T-helper 17 cell (primary cell): ENCODE measurements around the gene MINDY3. TPM values are rescaled to one million over a fixed set of nuclear protein-coding genes. Genes with fewer than 3 reads are reported as not detected.
"Not testable (repeated sequence)": the region's sequence is repeated elsewhere in the genome, so short reads cannot be mapped to it uniquely, and the experiment has no call there.

Experiments used
- ATAC-seq: fragments of 150-1000 bp; cut with Tn5 transposase; 2 replicates; pipeline ENCODE4 v1.10.0; 2021; ENCODE audit warnings: mild to moderate bottlenecking, moderate library complexity
- DNase-seq, 3 donors: peaks; one replicate each; pipeline versions ENCODE4 v3.0.0 to v3.0.0-alpha.2; 2020 to 2021
- H3K9me3 ChIP-seq: one replicate; pipeline ENCODE4 v1.7.0; 2013; ENCODE audit warnings: low read length, mild to moderate bottlenecking; ENCODE audit not compliant: control insufficient read depth, poor library complexity, severe bottlenecking
- H3K27ac Mint-ChIP-seq: one replicate; pipeline ENCODE4 v1.8.0; 2022; ENCODE audit warnings: mild to moderate bottlenecking, moderate library complexity, mixed read lengths
- H3K27me3 Mint-ChIP-seq: one replicate; pipeline ENCODE4 v1.8.0; 2022; ENCODE audit warnings: mixed read lengths
- H3K36me3 Mint-ChIP-seq: one replicate; pipeline ENCODE4 v1.8.0; 2022; ENCODE audit warnings: low read depth, mixed read lengths
- H3K4me1 Mint-ChIP-seq: one replicate; pipeline ENCODE4 v1.8.0; 2022; ENCODE audit warnings: mild to moderate bottlenecking, mixed read lengths
- H3K4me3 Mint-ChIP-seq: one replicate; pipeline ENCODE4 v1.8.0; 2022; ENCODE audit warnings: mild to moderate bottlenecking, moderate library complexity, mixed read lengths
- total RNA-seq, 4 donors: library from RNA in 2 of 4; stranded (reverse) in 2 of 4; gene quantifications; one replicate each; pipeline ENCODE4 v1.2.3 and lab custom pipeline; 2022 to 2026

MINDY3 gene
- total RNA-seq, 2 donors from 2014 or later, result 22.2 to 34.1 TPM

GRCh38 chr10:15775513-15775912, 84.8 kb downstream of the MINDY3 start:
- no peaks in the 10 kb centered on the region for H3K4me1 Mint-ChIP-seq
- DNase-seq (no peak), ATAC-seq (no peak)
- H3K4me3 Mint-ChIP-seq, result no peak overlapping the region
- no peaks in the 10 kb centered on the region for H3K9me3 ChIP-seq
- no peaks in the 10 kb centered on the region for H3K27me3 Mint-ChIP-seq
- peaks cover 5% of the 10 kb centered on the region for H3K36me3 Mint-ChIP-seq
- H3K27ac Mint-ChIP-seq, result no peak overlapping the region

GRCh38 chr10:15774534-15774933, 85.8 kb downstream of the MINDY3 start:
- H3K27me3 Mint-ChIP-seq, H3K36me3 Mint-ChIP-seq, ATAC-seq, H3K9me3 ChIP-seq, H3K4me1 Mint-ChIP-seq, DNase-seq, H3K4me3 Mint-ChIP-seq, H3K27ac Mint-ChIP-seq: not testable (repeated sequence)

GRCh38 chr10:15764892-15765454, 95.3 kb downstream of the MINDY3 start:
- no peaks in the 10 kb centered on the region for H3K9me3 ChIP-seq
- DNase-seq, result no peak
- H3K27ac Mint-ChIP-seq, result no peak overlapping the region
- no peaks in the 10 kb centered on the region for H3K4me1 Mint-ChIP-seq
- ATAC-seq, result no peak
- no peaks in the 10 kb centered on the region for H3K27me3 Mint-ChIP-seq
- no peak overlapping the region for H3K4me3 Mint-ChIP-seq
- H3K36me3 Mint-ChIP-seq, result no peaks in the 10 kb centered on the region

- no peak for ATAC-seq
- Mint-ChIP-seq H3K4me3 (no peak overlapping the region), H3K4me1 (no peaks in the 10 kb centered on the region)
These were observed 97.3 kb downstream of the MINDY3 start for GRCh38 chr10:15763006-15763405.

GRCh38 chr10:15762239-15762638, 98.1 kb downstream of the MINDY3 start:
- H3K4me3 Mint-ChIP-seq, H3K36me3 Mint-ChIP-seq, H3K4me1 Mint-ChIP-seq, H3K9me3 ChIP-seq, ATAC-seq, H3K27me3 Mint-ChIP-seq, DNase-seq, H3K27ac Mint-ChIP-seq: not testable (repeated sequence)

More at GRCh38 chr10:15763006-15763405, 97.3 kb downstream of the MINDY3 start:
- Mint-ChIP-seq H3K27me3 (no peaks in the 10 kb centered on the region), H3K27ac (no peak overlapping the region), H3K36me3 (no peaks in the 10 kb centered on the region)
- DNase-seq, result no peak
- no peaks in the 10 kb centered on the region for H3K9me3 ChIP-seq

GRCh38 chr10:15761224-15761623, 99.1 kb downstream of the MINDY3 start:
- H3K27ac Mint-ChIP-seq, ATAC-seq, H3K9me3 ChIP-seq, H3K4me1 Mint-ChIP-seq, H3K4me3 Mint-ChIP-seq, DNase-seq, H3K27me3 Mint-ChIP-seq, H3K36me3 Mint-ChIP-seq: not testable (repeated sequence)

GRCh38 chr10:15760681-15761080, 99.6 kb downstream of the MINDY3 start:
- no peaks in the 10 kb centered on the region for H3K9me3 ChIP-seq
- Mint-ChIP-seq H3K4me3 (no peak overlapping the region), H3K4me1 (no peaks in the 10 kb centered on the region), H3K36me3 (no peaks in the 10 kb centered on the region), H3K27me3 (peaks cover 11% of the 10 kb centered on the region), H3K27ac (no peak overlapping the region)
- ATAC-seq (no peak), DNase-seq (no peak)

GRCh38 chr10:15759265-15759664, 101.0 kb downstream of the MINDY3 start:
- Mint-ChIP-seq H3K4me1 (no peaks in the 10 kb centered on the region), H3K36me3 (no peaks in the 10 kb centered on the region), H3K27ac (no peak overlapping the region), H3K4me3 (no peak overlapping the region), H3K27me3 (peaks cover 18% of the 10 kb centered on the region)
- H3K9me3 ChIP-seq, result no peaks in the 10 kb centered on the region
- ATAC-seq (no peak), DNase-seq (no peak)

GRCh38 chr10:15758618-15759017, 101.7 kb downstream of the MINDY3 start:
- ATAC-seq (no peak), DNase-seq (no peak)
- no peaks in the 10 kb centered on the region for H3K9me3 ChIP-seq
- H3K27ac Mint-ChIP-seq, result no peak overlapping the region
- no peaks in the 10 kb centered on the region for H3K36me3 Mint-ChIP-seq
- H3K4me3 Mint-ChIP-seq, result no peak overlapping the region
- peaks cover 25% of the 10 kb centered on the region for H3K27me3 Mint-ChIP-seq
- no peaks in the 10 kb centered on the region for H3K4me1 Mint-ChIP-seq

GRCh38 chr10:15754937-15755336, 105.4 kb downstream of the MINDY3 start:
- H3K27ac Mint-ChIP-seq, result no peak overlapping the region
- peaks cover 2% of the 10 kb centered on the region for H3K4me1 Mint-ChIP-seq
- no peak for ATAC-seq
- peaks cover 34% of the 10 kb centered on the region for H3K27me3 Mint-ChIP-seq
- no peaks in the 10 kb centered on the region for H3K9me3 ChIP-seq
- H3K36me3 Mint-ChIP-seq, result no peaks in the 10 kb centered on the region
- no peak for DNase-seq
- H3K4me3 Mint-ChIP-seq, result no peak overlapping the region

GRCh38 chr10:15751046-15751445, 109.3 kb downstream of the MINDY3 start:
- no peaks in the 10 kb centered on the region for H3K9me3 ChIP-seq
- ATAC-seq (no peak), DNase-seq (no peak)
- Mint-ChIP-seq H3K4me3 (no peak overlapping the region), H3K27ac (no peak overlapping the region), H3K27me3 (peaks cover 52% of the 10 kb centered on the region), H3K4me1 (peaks cover 2% of the 10 kb centered on the region), H3K36me3 (no peaks in the 10 kb centered on the region)

- Mint-ChIP-seq H3K4me1 (peaks cover 2% of the 10 kb centered on the region), H3K36me3 (no peaks in the 10 kb centered on the region), H3K27me3 (peaks cover 40% of the 10 kb centered on the region), H3K4me3 (no peak overlapping the region), H3K27ac (no peak overlapping the region)
- H3K9me3 ChIP-seq, result no peaks in the 10 kb centered on the region
- ATAC-seq (no peak), DNase-seq (no peak)
These were observed 112.2 kb downstream of the MINDY3 start for GRCh38 chr10:15748126-15748525.

GRCh38 chr10:15747632-15748031, 112.7 kb downstream of the MINDY3 start:
- no peaks in the 10 kb centered on the region for H3K9me3 ChIP-seq
- ATAC-seq (no peak), DNase-seq (no peak)
- no peak overlapping the region for H3K4me3 Mint-ChIP-seq
- peaks cover 2% of the 10 kb centered on the region for H3K4me1 Mint-ChIP-seq
- no peak overlapping the region for H3K27ac Mint-ChIP-seq
- peaks cover 40% of the 10 kb centered on the region for H3K27me3 Mint-ChIP-seq
- no peaks in the 10 kb centered on the region for H3K36me3 Mint-ChIP-seq

GRCh38 chr10:15745751-15746150, 114.6 kb downstream of the MINDY3 start:
- ATAC-seq (no peak), DNase-seq (no peak)
- no peak overlapping the region for H3K4me3 Mint-ChIP-seq
- peaks cover 3% of the 10 kb centered on the region for H3K36me3 Mint-ChIP-seq
- no peak overlapping the region for H3K27ac Mint-ChIP-seq
- no peaks in the 10 kb centered on the region for H3K9me3 ChIP-seq
- peaks cover 54% of the 10 kb centered on the region for H3K27me3 Mint-ChIP-seq
- peaks cover 4% of the 10 kb centered on the region for H3K4me1 Mint-ChIP-seq
